Transverse colon (tissue), 4 donors: ENCODE measurements around the gene MCTP2.

Source experiments
- CTCF ChIP-seq, 5 experiments: fragments of 200-600 bp in 3 of 5; fragments of 450-650 bp in 2 of 5; sonication (generic) in 3 of 5; IDR thresholded peaks; 1 replicate in 2 of 5; 2 replicates in 3 of 5; pipeline ENCODE4 v1.5.1; 2016 to 2017; ENCODE audit warnings: antibody characterized with exemption in 5 of 5, inconsistent platforms in 3 of 5, mild to moderate bottlenecking in 2 of 5, moderate library complexity in 1 of 5
- POLR2AphosphoS5 ChIP-seq, 3 donors: sonication (generic); formaldehyde crosslinking; IDR thresholded peaks; one replicate each; pipeline ENCODE4 v1.6.1; 2016; ENCODE audit warnings: antibody characterized with exemption in 3 of 3

DNA sequence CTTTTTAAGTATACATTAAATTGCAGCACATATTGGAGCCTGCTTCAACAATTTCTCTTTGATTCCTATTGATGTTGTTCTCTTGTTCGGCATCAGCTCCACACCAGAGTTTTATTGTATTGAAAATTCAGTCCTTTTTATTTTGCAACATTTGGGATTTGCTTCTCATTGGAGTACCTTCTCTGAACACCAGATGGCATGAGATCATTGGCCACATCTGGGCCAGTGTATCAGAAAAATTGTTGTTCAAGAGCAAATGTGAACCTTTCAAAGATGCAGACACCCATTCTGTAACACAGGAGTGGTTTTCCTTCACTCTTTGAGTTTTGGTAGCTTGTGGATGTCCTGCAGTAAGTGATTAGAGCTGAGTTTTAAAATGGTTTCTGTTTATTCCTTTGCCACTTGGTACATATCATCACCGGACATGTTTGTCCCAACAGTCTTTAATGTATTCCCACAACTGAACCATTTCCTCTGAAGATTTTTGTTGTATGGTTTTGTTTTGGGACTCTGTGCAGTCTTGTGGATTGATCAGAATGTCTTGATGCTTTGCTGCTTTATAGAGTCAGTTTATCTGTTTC is 96.1 kb downstream of the MCTP2 start:
- TF ChIP-seq CTCF (IDR thresholded peaks at IDR 0.05) (peak; percentile 47 to 68 (median 55)), POLR2AphosphoS5 (IDR thresholded peaks at IDR 0.05) (no peak)
